Upper lobe of right lung (tissue), 1 donor: ENCODE data around the gene TMEM174. TPM values are rescaled to one million over a fixed set of nuclear protein-coding genes. Genes with fewer than 3 reads are reported as not detected.

Experiments
- ATAC-seq: fragments of 200-7000 bp; cut with Tn5 transposase; one replicate; pipeline ENCODE4 v1.9.1; 2020; ENCODE audit warnings: mild to moderate bottlenecking, moderate library complexity
- DNase-seq: peaks from one replicate; pipeline ENCODE4 v3.0.0-alpha.2; 2020
- H3K27ac ChIP-seq: fragments of 200-600 bp; one replicate; pipeline ENCODE4 v1.8.0; 2022
- H3K27me3 ChIP-seq: fragments of 200-600 bp; one replicate; pipeline ENCODE4 v1.8.0; 2022; ENCODE audit warnings: mild to moderate bottlenecking
- H3K36me3 ChIP-seq: fragments of 200-600 bp; one replicate; pipeline ENCODE4 v1.8.0; 2022
- H3K4me1 ChIP-seq: fragments of 200-600 bp; one replicate; pipeline ENCODE4 v1.8.0; 2022
- H3K4me3 ChIP-seq: fragments of 200-600 bp; one replicate; pipeline ENCODE4 v1.8.0; 2022; ENCODE audit warnings: mild to moderate bottlenecking
- H3K9me3 ChIP-seq: fragments of 200-600 bp; one replicate; pipeline ENCODE4 v1.8.0; 2022
- CTCF ChIP-seq: fragments of 200-600 bp; IDR thresholded peaks from one replicate; pipeline ENCODE4 v1.8.0; 2022; ENCODE audit warnings: antibody characterized with exemption
- intact Hi-C: fragments of 100-400 bp; cut with DNase I; formaldehyde crosslinking; loops from one replicate; pipeline ENCODE4 v1.11.0; 2022
- total RNA-seq: library from RNA; stranded (reverse); fragmentation: NEBNext Ultra II Directional; extraction: Animal tissue kit (Norgen Biotek cat#: 25700); gene quantifications from one replicate; pipeline ENCODE4 v1.2.1, GENCODE V29; 2021
- donor health status: DM: no; HTN: yes; CAD: no; lungs with severe emphysema.

TMEM174 gene
- total RNA-seq, 1 donor from 2014 or later: not detected

GRCh38 chr5:73149540-73149939 lies 23.5 kb upstream of the TMEM174 start:
- ATAC-seq (no peak), DNase-seq (no peak)
- no peak for TF ChIP-seq CTCF
- intact Hi-C loops: no loop called here
- H3K4me3 ChIP-seq: no peak overlapping the region
- no peak overlapping the region for H3K27ac ChIP-seq
- no peaks in the 10 kb centered on the region for H3K36me3 ChIP-seq
- H3K4me1 ChIP-seq: no peaks in the 10 kb centered on the region
- H3K27me3 ChIP-seq: no peaks in the 10 kb centered on the region
- H3K9me3 ChIP-seq: no peaks in the 10 kb centered on the region

DNA sequence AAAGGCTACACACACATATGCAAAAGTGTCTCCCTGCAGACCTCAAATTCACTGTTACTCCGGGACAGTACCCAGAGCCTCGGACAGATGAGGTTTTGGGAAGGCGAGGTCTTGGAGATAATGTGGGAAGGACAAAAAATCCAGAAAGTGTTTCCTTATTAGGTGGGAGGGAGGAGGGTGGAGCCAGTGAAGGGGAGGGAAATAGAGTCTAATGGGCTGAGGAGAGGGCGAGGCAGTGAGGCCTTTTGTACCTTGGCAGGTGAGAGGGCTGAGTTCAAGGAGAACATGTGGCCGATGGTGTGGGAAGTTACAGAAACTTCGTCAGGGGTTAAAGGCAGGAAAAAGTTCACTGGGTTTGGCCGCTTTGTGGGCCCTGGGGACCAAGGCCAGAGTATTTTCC lies 22.1 kb upstream of the TMEM174 start:
- no peak overlapping the region for H3K27ac ChIP-seq
- ATAC-seq (no peak), DNase-seq (no peak)
- intact Hi-C loops: no loop called here
- TF ChIP-seq CTCF: no peak
- H3K4me1 ChIP-seq: no peaks in the 10 kb centered on the region
- H3K27me3 ChIP-seq: no peaks in the 10 kb centered on the region
- H3K9me3 ChIP-seq: no peaks in the 10 kb centered on the region
- no peaks in the 10 kb centered on the region for H3K36me3 ChIP-seq
- no peak overlapping the region for H3K4me3 ChIP-seq

- Histone ChIP-seq H3K27ac (no peak overlapping the region), H3K27me3 (no peaks in the 10 kb centered on the region), H3K4me1 (no peaks in the 10 kb centered on the region), H3K4me3 (no peak overlapping the region), H3K36me3 (no peaks in the 10 kb centered on the region), H3K9me3 (no peaks in the 10 kb centered on the region)
- TF ChIP-seq CTCF: no peak
- ATAC-seq (no peak), DNase-seq (no peak)
- intact Hi-C loops: no loop called here
Observed at GRCh38 chr5:73151766-73152410, 21.1 kb upstream of the TMEM174 start.

DNA sequence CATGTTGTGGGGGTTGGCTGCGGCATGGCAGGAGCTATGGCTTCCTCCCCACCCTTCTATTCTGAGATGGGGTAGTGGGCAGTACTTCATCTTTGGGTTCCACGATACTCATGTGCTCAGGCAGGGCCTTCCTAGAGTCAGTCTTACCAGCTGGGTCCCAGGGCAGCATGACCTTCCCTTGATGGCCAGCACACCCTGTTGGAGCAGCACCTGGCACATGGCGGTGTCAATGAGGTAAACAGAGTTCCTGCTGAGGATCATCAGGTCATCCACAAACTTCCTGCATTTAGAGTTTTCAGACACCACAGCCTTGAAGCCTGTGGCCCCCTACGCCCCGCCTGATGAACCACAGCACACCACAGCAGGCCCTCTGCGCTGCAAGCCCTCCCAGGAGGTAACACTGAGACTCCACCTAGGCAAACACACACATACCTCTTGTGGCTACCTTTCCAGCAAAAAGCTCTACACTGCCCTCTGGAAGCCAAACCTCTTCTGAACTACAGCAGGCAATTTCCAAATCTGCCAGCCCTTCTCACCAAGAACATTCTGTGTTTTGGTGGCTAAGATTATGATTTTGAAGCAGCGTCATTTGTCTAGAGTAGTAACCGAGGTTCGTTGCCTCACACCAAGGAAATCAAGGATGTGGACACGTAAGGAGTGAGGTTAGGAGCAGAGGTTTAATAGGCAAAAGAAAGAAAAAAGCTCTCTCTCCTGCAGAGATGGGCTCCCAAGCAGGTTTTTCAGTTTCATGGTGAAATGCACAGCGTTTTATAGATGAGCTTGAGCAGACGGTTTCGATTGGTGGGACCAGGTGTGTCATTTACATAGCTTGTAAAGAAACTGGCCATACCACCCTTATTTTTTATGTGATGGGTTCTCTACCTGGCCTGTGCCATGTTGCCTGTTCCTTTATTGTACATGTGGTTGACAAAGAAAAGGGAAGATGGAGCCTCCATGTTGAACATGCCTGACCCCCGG lies 20.3 kb upstream of the TMEM174 start:
- no peaks in the 10 kb centered on the region for H3K9me3 ChIP-seq
- DNase-seq: no peak
- H3K4me1 ChIP-seq: no peaks in the 10 kb centered on the region
- no peak for TF ChIP-seq CTCF
- ATAC-seq: peak; percentile 16
- no peaks in the 10 kb centered on the region for H3K36me3 ChIP-seq
- no peak overlapping the region for H3K4me3 ChIP-seq
- no peaks in the 10 kb centered on the region for H3K27me3 ChIP-seq
- no peak overlapping the region for H3K27ac ChIP-seq
- intact Hi-C loops: no loop called here

GRCh38 chr5:73153513-73153912 lies 19.5 kb upstream of the TMEM174 start:
- intact Hi-C loops: no loop called here
- DNase-seq (no peak), ATAC-seq (no peak)
- TF ChIP-seq CTCF: no peak
- Histone ChIP-seq H3K9me3 (no peaks in the 10 kb centered on the region), H3K36me3 (no peaks in the 10 kb centered on the region), H3K27me3 (peaks cover 3% of the 10 kb centered on the region), H3K4me3 (no peak overlapping the region), H3K4me1 (no peaks in the 10 kb centered on the region), H3K27ac (no peak overlapping the region)
